Measurements from ENCODE around the gene MICAL3. TPM values are rescaled to one million over a fixed set of nuclear protein-coding genes. Genes with fewer than 3 reads are reported as not detected.

Gene MICAL3
- total RNA-seq, 4 donors from 2014 or later = 6.0 to 9.8 (median 8.1) TPM

DNA sequence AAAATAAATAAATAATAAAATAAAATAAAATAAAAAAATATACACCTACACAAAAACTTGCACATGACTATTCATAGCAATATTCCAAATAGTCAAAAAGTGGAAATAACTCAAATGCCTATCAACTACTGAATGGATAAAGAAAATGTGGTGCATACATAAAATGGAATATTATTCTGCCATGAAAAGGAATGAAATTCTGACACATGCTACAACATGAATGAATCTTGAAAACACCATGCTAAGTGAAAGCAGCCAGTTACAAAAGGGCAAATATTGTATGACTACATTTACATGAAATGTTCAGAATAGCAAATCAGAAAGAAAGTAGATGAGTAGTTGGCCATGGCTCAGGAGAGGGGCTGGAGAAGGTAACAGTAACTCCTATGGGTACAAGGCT, 46.3 kb downstream of the MICAL3 start:
- Histone ChIP-seq H3K4me3 (no peak overlapping the region), H3K27me3 (no peaks in the 10 kb centered on the region), H3K4me1 (peaks cover 42 to 43% of the 10 kb centered on the region in 2 donors), H3K9me3 (no peaks in the 10 kb centered on the region), H3K36me3 (no peaks in the 10 kb centered on the region), H3K27ac (no peak overlapping the region)
- in situ Hi-C loops (cut with MboI; ENCODE audit: low sequenced_read_pairs in 4 of 4) (no loop called here), intact Hi-C loops (cut with DNase I; ENCODE audit: low total_unique reads) (no loop called here)
- ATAC-seq (no peak), DNase-seq (no peak)
- no peak for TF ChIP-seq CTCF (IDR thresholded peaks at IDR 0.05 in 4 of 5, conservative IDR thresholded peaks at IDR 0.05 in 1 of 5)
- no peak for TF ChIP-seq POLR2A (IDR thresholded peaks at IDR 0.05)

DNA sequence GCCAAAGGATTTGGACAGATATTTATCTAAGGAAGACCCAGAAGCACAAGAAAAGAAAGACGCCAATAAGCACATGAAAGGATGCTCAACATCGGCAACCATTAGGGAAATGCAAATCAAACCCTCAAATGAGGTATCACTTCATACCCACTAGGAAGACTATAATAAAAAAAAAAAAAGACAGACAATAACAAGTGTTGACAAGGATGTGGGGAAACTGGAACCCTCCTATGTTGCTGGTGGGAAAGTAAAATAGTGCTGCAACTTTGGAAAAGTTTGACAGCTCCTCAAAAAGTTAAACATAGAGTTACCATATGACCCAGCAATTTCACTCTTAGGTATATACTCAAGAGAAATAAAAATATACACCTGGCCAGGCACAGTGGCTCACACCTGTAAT, 47.0 kb downstream of the MICAL3 start:
- TF ChIP-seq CTCF (IDR thresholded peaks at IDR 0.05 in 4 of 5, conservative IDR thresholded peaks at IDR 0.05 in 1 of 5) = no peak
- no peak for TF ChIP-seq POLR2A (IDR thresholded peaks at IDR 0.05)
- H3K27me3 ChIP-seq = no peaks in the 10 kb centered on the region
- no peaks in the 10 kb centered on the region for H3K9me3 ChIP-seq
- DNase-seq = no peak
- H3K36me3 ChIP-seq = no peaks in the 10 kb centered on the region
- peaks cover 49 to 50% of the 10 kb centered on the region in 2 donors for H3K4me1 ChIP-seq
- in situ Hi-C loops (cut with MboI; ENCODE audit: low sequenced_read_pairs in 4 of 4) (no loop called here), intact Hi-C loops (cut with DNase I; ENCODE audit: low total_unique reads) (no loop called here)
- ATAC-seq = no peak
- no peak overlapping the region for H3K27ac ChIP-seq
- no peak overlapping the region for H3K4me3 ChIP-seq

GRCh38 chr22:17976121-17976520, 48.2 kb downstream of the MICAL3 start:
- intact Hi-C loops (cut with DNase I; ENCODE audit: low total_unique reads) = no loop called here
- H3K36me3 ChIP-seq = no peaks in the 10 kb centered on the region
- H3K27ac ChIP-seq = no peak overlapping the region
- no peaks in the 10 kb centered on the region for H3K27me3 ChIP-seq
- H3K4me3 ChIP-seq = no peak overlapping the region
- H3K4me1 ChIP-seq = peaks cover 57 to 61% of the 10 kb centered on the region in 2 donors
- no peaks in the 10 kb centered on the region for H3K9me3 ChIP-seq
- ATAC-seq (no peak), DNase-seq (no peak)
- TF ChIP-seq CTCF (IDR thresholded peaks at IDR 0.05 in 4 of 5, conservative IDR thresholded peaks at IDR 0.05 in 1 of 5) (no peak), POLR2A (IDR thresholded peaks at IDR 0.05) (no peak)
- in situ Hi-C loops (cut with MboI; ENCODE audit: low sequenced_read_pairs in 4 of 4) = no loop called here

DNA sequence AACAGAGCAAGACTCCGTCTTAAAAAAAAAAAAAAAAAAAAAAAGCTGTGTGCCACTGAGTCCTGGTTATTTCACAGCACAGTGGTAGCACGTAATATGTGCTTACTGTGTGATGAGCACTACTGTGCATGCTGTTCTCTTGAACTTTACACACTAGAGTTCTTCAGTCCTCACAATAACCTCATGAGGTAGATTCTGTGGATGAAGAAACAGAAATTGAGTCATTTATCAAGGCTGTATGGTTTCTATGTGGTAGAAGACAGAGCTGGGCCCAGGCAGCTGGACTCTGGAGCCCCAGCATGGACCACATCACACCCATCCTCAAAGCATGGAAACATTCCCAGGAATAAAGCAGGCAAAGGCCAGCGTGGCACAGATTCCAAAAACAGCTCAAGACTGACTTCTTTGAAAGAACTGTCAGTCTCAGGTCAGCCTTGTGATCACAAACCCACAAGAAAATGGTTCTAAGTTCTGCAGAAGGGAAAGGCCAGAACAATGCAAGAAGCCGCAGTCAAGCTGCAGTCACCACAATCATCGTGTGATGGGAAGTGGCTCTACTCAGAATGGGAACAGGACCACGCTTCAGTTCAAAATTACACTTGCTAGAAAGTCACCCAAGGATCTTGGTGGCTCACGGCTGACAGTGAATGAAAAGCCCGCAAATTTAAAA, 49.5 kb downstream of the MICAL3 start:
- H3K27me3 ChIP-seq = no peaks in the 10 kb centered on the region
- H3K9me3 ChIP-seq = no peaks in the 10 kb centered on the region
- in situ Hi-C loops (cut with MboI; ENCODE audit: low sequenced_read_pairs in 4 of 4) = no loop called here
- no peak for ATAC-seq
- peaks cover 52 to 57% of the 10 kb centered on the region in 2 donors for H3K4me1 ChIP-seq
- TF ChIP-seq CTCF (IDR thresholded peaks at IDR 0.05 in 4 of 5, conservative IDR thresholded peaks at IDR 0.05 in 1 of 5) = no peak
- no peak for TF ChIP-seq POLR2A (IDR thresholded peaks at IDR 0.05)
- H3K27ac ChIP-seq = peak overlapping the region in 3 of 4 donors; percentile 4 to 19 (median 18)
- intact Hi-C loops (cut with DNase I; ENCODE audit: low total_unique reads) = no loop called here
- no peaks in the 10 kb centered on the region for H3K36me3 ChIP-seq
- no peak overlapping the region for H3K4me3 ChIP-seq
- no peak for DNase-seq

GRCh38 chr22:17974087-17974486, 50.3 kb downstream of the MICAL3 start:
- ATAC-seq = no peak
- no peaks in the 10 kb centered on the region for H3K36me3 ChIP-seq
- TF ChIP-seq POLR2A (IDR thresholded peaks at IDR 0.05) (no peak), CTCF (IDR thresholded peaks at IDR 0.05 in 4 of 5, conservative IDR thresholded peaks at IDR 0.05 in 1 of 5) (no peak)
- H3K4me1 ChIP-seq = peaks cover 52 to 63% of the 10 kb centered on the region in 2 donors
- intact Hi-C loops (cut with DNase I; ENCODE audit: low total_unique reads) (no loop called here), in situ Hi-C loops (cut with MboI; ENCODE audit: low sequenced_read_pairs in 4 of 4) (no loop called here)
- no peaks in the 10 kb centered on the region for H3K27me3 ChIP-seq
- peak overlapping the region in 1 of 4 donors; percentile 6 for H3K27ac ChIP-seq
- H3K4me3 ChIP-seq = no peak overlapping the region
- no peaks in the 10 kb centered on the region for H3K9me3 ChIP-seq
- no peak for DNase-seq
